NCI-H187 (cell line): ENCODE results near the gene RFX4.
A peak's percentile ranks its signal among the peaks of the same experiment; 100 is the strongest.

ENCODE experiments used
- DNase-seq, 2 experiments: peaks; one replicate each; lab custom pipeline; 2025; lab: John Stamatoyannopoulos, UW

Gene RFX4

GRCh38 chr12:106766393-106766826 lies 183.6 kb downstream of the RFX4 start:
- no peak for DNase-seq

DNA sequence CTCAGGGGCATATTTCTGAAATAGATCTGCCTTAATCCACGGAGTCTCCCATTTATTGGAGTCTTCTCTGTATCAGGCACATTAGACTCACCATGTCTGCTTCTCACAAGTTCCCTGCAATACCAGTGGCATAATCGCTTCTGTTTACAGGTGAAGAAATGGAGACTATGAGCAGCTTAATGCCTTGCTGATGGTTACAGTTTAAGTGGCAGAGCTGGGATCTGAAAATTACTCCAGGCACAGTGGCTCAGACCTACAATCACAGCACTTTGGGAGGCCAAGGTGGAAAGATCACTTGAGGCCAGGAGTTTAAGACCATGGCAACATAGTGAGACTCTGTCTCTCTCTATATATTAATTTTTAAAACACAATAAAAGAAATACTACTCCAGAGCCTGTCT lies 184.4 kb downstream of the RFX4 start:
- DNase-seq = no peak

DNA sequence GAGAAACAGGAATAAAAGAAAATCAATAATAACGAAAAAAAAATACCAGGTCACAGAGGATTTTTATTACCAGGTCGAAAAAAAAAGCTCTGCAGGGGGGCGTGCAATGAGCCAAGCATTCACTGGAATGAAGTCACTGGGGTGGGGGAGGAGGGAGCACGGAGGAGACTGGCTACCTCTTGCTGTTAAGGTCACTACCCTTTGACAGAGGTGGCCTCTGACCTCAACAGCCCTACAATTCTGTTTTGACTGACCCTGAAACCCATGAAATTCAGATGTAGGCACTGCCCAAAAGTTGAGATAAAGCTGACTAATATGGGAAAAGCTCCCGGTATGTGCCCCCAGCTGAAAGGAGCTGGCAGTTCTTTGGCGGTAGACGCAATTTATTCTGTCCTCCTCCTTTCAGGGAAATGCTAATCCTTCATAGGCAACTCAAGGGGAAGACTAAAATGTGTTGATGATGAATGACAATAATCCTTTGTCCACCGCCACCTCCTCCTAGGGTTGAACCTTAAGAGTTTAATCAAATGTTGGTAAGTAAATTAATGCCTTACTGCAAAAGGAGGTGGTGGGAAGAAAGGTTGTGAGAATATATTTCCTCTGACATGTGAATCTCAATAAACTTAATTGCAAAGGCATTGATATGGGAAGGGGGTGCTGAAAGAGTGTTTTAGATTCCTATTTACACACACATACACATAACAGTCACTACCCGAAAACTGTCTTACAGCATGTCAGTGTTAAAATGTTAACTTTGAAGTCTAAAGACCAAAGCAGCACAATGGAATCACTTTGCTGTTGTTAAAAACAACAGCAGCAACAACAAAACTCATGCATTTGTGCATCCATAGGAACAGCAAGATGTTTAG lies 185.4 kb downstream of the RFX4 start:
- DNase-seq = no peak

- no peak for DNase-seq
These were observed 186.3 kb downstream of the RFX4 start for GRCh38 chr12:106769078-106769477.

DNA sequence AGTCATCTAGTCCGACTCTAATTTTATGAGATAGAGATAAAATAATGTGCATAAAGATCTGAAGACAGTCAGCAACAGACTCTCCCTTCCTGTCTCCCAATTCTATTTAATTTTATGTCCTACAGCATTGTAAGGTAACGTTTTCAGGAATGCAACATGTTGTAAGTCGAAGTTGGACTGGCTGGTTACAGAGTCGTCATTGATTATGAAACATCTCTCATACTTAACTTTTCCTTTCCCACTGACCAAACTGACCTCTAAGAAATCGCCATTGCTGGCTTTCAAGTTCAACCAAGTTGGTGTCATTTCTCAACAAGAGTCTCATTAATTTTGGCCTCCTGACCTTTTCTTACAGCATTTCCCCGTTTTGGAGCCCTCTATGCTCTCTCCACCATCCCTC lies 186.7 kb downstream of the RFX4 start:
- no peak for DNase-seq

DNA sequence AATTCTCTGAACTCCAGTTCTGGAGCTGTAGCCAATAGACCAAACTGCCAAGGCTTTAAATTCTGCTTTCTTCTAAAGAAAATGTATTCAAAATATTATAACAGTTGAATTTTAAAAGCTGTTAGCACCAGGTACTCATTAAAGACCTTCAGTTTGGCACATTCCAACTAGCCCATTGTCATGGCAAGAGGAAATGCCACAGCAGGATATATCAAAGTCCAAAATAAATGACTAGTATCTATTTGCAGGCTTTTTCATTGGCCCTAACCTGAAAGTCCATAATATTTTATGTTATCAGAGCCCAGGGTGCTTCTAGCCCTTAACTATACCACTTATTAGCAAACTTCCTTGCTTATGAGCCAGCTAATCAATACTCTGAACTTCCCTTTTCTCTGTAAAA lies 188.6 kb downstream of the RFX4 start:
- no peak for DNase-seq

GRCh38 chr12:106773286-106774004 lies 190.6 kb downstream of the RFX4 start:
- no peak for DNase-seq

- DNase-seq = peak; percentile 96 to 100
These were observed 191.4 kb downstream of the RFX4 start, which contains the start of gene RIC8B for GRCh38 chr12:106774005-106774807. RIC8B (plus strand) TSS chr12:106774682; CDS start chr12:106774746, 64 bp downstream.

DNA sequence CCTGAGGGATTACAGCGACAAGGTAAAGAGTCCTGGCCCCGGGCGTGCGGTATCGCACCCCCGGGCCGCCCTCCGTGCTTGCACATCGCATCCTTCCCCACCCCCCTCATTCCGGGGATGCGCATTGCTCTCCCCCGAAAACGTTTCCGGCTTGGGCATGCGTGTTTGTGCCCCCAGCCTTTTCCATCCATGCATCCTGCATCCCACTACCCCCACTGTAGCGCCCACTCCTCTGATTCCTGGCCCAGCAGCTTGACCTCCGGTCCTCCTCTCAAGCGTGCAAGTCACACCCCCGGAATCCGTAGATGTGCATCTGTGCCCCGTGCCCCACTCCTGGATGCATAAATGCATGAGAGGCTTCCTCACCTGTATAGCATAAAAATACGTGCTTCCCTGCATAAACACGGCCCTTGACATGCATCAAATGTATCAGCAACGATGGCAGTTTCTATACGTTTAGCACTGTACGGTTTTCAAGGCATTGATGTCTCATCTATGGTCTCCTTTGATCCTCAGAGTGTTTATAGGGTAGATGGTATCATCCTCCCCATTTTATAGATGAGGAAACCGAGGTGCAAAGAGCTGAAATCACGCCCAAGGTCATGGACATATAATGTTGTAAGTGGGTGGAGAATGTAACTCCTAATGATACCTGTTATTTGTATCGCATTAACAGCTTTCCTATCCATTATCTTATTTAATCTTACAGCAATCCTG lies 192.2 kb downstream of the RFX4 start:
- no peak for DNase-seq

- no peak for DNase-seq
These were observed 194.1 kb downstream of the RFX4 start for GRCh38 chr12:106776897-106777296.

GRCh38 chr12:106780010-106780631 lies 197.3 kb downstream of the RFX4 start:
- no peak for DNase-seq

GRCh38 chr12:106782619-106783018 lies 199.8 kb downstream of the RFX4 start:
- no peak for DNase-seq

DNA sequence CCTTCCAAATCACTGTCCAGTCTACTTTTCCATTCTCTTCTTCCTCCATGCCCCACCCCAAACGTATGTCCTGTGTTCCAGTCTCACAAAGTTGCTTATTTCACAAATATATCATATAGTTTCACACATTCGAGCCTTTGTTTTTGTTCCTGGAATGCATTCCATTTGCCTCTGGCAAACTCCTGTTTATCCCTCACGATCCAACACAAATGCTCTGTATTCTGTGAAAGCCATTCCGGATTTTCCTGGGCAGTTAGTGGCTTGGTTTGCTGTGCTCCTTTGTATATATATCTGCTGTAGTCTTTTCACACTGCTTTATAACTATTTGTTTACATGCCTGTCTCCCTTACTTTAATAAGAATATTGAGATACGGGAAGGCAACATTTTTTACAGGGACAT lies 200.7 kb downstream of the RFX4 start:
- DNase-seq = no peak

GRCh38 chr12:106790020-106790419 lies 207.2 kb downstream of the RFX4 start:
- no peak for DNase-seq

DNA sequence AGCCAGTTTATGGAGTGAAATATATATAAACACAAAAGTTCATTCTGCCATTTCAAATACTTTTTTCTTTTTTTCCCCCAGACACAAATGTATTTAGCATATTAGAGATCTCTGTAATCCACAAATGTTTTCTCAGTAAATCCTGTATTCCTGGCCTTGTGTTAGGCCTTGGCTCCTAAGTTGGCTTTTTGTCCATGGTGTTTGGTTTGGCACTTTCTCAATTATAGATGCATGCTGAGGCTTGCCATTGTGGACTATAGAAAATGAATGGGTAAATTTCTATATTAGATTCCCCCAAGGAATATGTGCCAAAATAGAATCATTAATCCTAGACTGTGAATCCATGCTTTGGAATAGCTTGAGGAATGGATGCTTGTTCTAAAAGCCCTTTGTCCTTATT lies 208.7 kb downstream of the RFX4 start:
- DNase-seq = no peak

DNA sequence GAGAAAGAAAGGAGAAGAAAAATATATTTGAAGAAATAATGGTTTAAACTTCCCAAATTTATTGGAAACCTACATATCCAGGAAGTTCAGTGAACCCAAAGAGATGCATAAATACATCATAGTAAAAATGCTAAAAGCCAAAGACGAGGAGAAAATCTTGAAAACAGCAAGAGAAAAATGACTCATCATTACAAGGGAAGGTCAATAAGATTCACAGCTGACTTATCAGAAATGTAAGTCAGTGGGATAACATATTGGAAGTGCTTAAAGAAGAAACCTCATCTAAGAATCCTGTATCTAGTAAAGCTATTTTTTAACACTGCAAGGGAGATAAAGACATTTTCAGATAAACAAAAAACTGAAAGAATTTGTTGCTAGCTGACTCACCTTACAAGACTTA lies 211.6 kb downstream of the RFX4 start:
- DNase-seq = no peak

DNA sequence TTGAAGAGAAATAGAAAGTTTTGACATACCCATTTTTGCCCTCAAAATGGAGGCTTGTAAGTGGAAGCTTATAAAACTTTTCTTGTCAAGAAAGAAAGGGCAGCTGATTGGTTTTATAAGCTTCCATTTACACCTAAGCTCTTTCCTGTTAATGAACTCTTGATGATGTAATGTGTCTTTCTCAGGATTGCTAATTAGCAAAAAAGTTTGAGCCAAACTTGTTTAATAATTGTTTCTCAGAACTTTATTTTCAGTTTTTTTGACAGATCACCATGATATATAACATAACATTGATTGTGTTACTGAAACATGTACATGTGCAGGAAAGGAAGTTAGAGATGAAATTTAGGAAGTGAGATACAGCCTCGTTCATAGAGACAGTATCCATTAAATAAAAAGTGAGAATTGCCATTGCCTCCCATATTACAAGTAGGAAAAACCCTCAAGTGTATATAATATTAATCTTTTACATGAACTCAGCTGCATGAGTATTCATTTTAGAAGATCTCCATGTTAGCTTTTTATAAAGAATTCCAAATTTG lies 218.4 kb downstream of the RFX4 start:
- no peak for DNase-seq

DNA sequence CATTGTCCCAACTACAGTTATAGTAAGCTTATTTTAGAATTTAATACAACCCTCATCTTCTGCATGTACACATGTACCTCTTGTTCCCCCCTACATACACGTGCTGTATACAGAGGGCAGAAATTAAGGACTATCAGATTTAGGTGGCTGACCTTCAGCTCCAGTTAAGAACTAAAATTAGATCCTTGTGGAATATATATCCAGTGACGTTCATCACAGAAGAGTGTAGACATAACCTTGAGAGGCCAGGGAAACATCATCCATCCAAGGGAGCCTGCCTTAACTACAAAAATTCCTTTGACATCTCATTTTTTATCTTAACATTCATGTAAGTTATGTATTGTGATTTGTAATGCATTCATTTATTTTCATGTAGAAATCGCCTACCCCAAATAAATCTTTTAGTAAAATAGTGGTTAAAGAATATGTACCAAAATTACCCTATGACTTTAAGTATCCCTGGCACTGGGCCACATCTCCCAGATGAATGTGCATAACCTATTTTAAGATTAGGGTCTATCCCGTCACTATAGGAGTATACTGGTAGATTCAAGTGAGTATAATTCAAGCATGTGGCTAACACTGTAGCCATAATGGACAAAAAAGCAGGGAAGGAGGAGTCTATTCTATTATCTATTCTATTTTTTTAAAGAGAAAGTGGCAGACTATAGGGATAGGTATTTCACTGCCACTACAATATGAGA lies 219.2 kb downstream of the RFX4 start:
- no peak for DNase-seq

GRCh38 chr12:106804668-106805067 lies 221.9 kb downstream of the RFX4 start:
- no peak for DNase-seq
